GM21515 (cell line): ENCODE measurements around the gene CXCR6.

Source experiments
- ATAC-seq: cut with Tn5 transposase; IDR thresholded peaks from one replicate; pipeline ENCODE4 v1.9.1; 2021; ENCODE audit not compliant: unreplicated experiment

Gene CXCR6

DNA sequence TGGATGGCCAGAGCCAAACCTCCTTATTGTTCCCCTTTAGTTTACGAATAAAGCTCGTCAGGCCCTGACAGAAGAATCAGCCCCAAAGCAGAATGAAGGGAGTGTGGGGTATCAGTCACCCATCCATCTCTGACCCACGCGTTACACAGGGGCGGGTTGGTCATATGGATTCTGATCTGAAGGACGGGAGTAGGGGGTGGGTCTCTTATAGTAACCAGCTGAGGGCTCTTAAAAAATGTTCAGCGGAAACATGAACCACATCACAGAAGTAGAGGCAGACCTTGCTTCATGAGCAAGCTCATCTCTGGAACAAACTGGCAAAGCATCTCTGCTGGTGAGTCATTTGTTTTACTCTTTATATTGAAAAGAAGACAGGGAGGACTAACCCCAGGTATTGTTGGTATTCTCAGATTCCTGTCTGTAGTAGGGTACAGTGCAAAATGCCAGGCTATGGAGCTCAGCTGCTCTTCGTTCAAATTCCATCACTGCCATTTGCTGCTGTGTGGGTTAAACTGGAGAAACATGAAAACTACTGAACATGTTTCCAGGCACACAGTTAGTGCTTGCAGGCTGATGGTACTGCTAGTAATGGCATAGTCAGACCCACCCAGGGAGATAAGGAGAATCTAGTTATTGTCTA lies at the start of gene CXCR6:
CXCR6 (plus strand) TSS at position 258 of the 640 bp plus-strand sequence. CDS start 3,018 bp downstream, outside the sequence.
- ATAC-seq, result no peak

DNA sequence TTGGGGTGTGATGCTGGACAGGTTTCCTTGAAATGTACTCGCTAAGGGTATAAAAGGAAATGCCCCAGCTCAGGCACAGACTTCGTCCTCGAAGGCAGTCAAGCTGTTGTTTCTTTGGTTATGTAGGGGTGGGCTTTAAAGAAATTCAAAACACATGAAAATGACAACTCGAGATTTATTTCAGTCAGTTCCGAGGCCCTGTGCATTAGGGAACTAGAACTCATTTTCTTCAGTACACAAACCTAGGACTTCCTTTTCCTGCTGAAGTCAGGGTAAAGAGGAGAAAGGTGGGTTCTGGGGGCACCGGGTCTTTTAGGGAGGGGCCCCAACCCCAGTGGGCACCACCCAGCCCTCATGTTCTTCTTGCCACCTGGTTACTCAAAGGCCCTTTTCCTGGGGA lies 49.2 kb upstream of the CXCR6 start:
- ATAC-seq, result no peak

DNA sequence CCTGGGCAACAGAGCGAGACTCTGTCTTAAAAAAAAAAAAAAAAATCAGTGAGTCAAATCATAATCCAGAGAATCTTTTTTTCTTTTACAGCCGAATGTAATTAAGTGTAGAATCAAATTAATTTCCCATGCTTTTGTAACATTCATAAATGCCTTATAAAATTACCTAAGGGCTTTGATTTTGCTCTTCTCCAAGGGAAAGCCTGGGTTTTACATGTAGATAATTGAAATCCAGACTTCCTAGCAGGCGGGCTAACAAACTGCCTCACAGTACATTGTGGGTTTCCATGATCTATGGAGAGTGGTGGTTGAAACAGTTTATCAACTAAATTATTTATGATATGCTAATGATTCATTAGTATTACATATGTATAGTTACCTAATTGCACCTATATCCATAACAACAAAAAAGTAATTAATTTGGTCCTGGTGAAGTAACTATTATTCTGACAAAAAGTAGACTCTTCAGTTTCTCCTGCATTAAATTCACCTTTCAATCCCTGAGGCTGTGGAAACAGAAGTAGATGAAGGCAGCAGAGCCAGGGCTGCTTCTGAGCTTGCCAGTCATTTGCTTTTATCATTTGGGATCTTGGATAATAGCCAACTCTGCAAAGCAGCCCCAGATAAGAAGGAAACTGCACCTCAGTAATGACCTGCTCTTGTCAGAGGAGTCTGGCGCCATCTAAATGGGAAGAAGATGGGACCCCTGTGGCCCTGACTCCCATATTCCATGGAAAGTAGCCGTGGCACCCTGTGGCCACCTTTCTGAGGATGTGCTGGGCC lies 47.4 kb upstream of the CXCR6 start:
- ATAC-seq, result no peak

DNA sequence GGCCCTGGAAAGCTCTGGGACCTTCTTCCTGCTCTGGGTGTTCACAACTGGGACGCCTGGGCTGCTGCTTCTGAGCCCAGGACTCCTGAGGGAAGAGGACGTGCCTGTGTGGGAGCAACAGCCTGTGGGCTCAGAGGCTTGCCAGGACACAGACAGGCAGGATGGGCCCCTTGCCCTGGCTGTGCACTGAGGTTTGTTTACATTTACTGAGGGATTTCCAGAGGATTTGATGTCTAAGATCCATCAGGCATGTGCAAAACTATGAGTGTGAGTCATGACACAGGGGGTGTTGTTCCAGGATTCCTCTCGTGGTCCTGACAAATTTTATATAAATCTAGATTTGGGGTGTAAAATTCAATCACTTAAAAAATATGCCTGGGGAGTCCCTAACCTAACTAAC lies 46.3 kb upstream of the CXCR6 start:
- ATAC-seq, result no peak

DNA sequence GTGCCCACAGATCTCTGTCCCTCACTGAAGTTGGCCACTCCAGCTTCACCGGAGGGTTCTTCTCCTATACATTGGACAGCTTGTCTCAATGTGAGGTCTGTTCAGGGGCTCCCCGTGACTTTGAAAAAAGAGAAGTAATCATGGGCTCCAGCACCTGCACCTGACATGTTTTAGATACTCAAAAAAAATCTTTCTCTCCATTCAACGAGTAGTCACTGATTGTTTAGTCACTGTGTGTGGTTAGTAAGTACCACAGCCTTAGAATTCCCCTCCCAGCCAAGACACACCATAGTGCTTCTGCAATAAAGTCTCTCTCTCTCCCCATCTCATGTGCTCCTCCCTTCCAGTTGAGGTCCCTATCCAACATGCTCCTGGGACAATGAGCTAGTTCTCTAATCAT lies 38.3 kb upstream of the CXCR6 start:
- ATAC-seq, result peak; percentile 48

DNA sequence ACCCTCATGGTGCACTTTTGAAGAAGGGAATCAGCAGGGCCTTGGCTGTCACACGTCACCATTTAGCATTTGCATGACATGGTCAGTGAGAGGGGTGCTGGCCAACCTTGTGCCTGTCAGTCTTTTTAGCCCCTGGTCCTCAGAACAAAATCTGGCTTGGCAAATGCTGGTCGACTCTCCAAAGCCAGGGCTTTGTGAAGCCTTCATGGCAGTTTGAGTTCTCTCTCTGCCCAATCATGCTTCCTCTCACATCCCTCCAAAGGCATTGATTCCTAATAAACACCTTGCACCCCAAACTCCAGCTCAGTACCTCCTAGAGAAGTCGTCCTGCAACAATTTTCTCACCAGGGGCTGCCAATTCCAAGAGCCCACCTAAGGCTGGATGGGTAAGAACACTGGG lies 37.5 kb upstream of the CXCR6 start:
- no peak for ATAC-seq

DNA sequence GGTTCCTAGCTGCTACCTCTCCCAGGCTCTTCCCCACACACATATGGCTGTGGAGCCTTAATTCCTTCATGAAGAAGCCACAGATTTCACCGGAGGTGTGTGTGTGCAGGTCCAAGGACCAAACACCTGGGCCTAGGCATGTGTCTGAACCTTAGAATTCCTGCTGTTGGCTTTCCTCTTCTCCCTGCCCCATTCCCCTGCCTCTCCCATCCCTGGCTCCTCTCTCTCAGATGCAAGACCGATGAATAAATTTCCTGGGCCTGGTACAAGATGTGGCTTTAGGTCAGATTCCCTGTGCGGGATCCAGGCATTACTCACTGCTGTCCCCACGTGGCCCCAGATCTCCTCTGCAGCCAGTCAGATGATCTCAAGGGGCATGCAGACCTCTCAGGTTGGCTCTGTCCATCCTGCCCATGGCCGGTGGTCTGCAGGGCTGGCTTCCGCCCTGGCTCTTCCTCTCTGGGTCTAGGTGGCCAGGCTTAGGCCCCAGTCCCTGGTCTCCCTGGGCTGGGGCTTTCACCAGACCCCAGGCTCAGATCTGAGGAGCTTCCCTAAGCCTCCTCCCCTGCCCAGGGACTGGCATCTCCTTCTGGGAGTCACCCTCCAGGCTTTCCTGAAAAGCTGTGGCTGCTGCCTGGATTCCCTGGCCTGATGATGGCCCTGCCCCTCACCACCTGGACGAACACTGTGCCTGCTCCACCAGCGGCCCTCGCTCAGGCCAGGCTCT lies 36.4 kb upstream of the CXCR6 start:
- no peak for ATAC-seq

DNA sequence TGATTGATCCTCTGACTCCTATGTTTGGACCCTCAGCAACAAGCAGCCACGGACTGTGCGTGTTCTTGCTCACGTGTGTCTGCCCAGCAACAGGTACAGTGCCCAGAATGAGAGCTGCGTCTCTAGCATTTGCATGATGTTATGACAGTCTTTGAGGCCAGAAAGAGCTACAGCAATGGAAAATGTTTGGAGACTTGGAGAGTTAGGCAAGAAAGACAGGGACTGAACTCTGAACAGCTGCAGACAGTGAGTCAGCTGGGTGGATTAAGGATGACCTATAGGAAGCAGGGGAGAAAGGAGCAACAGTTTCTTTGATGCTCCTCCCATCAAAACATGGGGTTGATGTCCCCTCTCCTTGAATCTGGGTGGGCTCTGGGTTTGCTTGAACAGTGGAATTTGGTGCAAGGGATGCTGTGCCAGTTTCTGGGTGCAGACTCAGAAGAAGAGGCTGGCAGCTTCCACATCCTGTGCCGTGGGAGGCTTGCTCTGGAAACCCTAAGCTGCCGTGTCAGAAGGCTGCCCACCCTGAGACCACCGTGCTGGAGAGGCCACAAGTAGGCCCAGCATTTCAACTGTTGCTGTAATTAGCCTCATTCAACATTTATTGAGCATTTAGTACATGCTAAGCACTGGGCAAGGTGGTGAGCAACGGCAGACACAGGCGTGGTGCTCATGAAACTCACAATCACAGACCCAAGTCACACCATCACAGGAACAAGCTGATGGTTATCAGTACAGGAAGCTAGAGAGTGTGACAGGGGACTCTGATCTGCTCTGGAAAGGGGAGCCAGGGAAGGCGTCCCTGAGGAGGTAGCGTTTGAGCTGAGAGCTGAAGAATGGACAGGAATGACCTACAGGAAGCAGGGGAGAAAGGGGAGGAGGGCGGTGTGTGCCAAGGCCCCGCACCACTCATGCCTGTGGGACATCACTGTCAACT lies 35.2 kb upstream of the CXCR6 start:
- no peak for ATAC-seq

DNA sequence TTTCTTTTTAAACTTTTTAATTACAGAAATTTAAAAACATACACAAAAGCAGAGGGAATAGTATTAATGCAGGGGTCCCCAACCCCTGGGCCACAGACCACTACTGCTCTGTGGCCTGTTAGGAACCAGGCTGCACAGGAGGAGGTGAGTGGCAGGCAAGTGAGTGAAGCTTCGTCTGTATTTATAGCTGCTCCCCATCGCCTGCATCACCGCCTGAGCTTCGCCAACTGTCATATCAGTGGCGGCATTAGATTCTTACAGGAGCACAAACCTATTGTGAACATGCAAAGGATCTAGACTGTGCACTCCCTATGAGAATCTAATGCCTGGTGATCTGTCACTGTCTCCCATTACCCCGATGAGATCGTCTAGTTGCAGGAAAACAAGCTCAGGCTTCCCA lies 34.5 kb upstream of the CXCR6 start:
- ATAC-seq, result no peak

DNA sequence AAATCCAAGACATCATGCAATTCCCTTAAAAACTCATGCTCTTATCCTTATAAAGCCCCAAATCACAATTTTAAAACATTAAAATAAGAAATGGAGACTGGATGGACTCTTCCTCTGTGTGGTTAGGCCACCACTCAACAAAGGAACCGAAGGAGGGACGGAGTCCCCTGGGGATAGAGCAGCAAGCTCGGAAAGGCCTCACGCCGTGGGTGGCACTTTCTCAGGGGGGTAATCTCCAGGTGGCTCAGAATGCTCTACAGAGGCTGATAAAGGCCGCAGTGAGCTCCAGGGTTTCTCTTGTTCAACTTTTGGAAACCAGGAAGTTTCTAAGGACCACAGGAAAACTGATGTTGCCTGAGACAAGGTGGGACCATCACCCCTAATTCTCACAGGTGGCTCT lies 33.7 kb upstream of the CXCR6 start:
- no peak for ATAC-seq

DNA sequence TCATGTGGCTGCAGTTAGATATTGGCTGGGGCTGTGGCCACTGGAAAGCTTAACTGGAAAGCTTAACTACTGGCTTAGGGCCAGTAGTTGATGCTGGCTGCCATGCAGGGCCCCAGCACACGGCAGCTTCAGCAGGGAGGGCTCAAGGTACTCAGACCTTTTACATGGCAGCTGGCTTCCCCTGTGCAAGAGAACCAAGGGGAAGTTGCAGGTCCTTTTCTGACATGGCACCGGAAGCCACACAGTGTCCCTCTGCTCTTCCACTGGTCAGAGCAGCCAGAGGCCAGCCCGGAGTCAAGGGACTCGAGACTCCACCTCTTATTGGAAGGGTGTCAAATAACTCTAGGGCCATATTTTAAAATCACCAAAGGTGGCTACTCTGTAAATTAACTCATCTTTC lies 32.4 kb upstream of the CXCR6 start:
- no peak for ATAC-seq

DNA sequence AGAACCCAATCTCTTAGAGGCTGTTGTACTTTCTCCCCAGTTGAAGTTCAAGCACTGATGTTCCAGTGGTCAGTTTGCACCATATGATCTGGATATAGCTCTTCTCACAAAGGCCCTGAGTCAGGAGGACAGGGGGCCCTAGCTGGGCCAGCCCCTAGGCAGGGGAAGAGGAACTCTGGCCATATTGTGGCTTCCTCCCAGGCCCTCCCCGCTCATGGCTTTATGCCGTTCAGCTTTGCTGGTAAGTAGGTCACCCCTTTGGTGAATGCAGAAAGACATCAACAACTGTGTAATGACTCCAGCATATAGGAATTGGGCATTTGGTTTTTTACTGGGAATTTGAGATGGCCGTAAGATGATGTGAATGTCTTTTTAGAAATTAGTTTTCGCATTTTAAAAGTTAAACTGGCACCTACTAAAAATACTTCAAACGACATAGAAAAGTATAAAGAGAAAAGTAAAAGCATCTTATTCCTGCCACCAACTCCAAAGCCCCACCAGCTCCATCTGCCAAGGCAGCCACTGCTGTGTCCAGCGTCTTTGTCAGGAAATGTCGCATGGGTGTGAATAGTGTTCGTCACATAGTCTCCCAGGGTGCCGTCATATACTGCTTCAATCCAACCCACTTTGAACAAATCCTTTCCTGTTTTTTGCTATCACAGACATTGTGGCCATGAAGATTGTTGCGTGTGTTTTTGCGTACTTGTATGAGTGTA lies 31.6 kb upstream of the CXCR6 start:
- ATAC-seq, result no peak

DNA sequence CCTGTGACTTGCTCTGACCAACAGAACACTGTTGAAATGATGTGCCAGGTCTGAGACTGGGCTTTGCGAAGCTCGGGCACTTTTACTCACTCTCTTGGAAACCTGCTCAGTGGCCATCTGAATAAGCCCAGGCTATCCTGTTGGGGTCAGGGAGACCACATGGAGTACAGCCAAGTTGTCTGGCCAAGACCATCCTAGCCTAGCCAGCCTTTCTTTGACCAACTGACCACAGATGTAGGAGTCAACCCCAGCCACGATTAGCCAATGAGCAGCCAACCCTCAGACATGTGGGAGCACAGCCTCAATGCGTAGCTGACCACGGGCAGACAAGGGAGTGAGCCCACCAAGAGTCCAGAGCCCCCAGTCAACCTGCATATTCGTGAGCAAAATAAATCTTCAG lies 30.8 kb upstream of the CXCR6 start:
- ATAC-seq, result no peak

DNA sequence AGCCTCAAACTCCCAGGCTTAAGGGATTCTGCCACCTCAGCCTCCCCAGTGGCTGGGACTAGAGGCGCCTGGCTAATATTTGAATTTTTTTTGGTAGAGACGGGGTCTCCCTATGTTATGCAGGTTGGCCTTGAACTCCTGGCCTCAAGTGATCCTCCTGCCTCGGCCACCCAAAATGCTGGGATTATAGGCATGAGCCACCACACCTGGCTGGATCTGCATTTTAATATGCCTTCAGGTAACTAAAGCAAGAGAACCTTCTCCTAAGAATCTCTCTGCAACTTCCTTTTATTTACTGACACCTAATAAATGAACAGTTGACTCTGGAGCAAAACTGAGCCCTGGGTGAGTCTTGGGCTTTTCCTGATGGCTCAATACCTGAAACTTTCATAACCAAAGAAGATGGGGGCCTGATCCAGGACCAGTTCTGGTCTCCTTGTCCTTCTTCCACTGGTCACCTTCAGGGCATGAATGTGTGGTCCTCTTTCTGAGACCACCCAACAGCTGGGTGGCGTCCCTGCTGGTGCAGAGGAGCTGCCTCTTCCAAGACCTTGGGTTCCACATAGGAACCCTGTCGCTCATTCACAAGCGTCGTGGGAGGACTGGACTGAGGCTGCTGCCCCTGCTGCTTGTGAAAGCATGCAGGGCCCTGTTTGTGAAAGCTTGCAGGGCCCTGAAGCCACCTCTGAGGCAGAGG lies 28.8 kb upstream of the CXCR6 start:
- no peak for ATAC-seq

DNA sequence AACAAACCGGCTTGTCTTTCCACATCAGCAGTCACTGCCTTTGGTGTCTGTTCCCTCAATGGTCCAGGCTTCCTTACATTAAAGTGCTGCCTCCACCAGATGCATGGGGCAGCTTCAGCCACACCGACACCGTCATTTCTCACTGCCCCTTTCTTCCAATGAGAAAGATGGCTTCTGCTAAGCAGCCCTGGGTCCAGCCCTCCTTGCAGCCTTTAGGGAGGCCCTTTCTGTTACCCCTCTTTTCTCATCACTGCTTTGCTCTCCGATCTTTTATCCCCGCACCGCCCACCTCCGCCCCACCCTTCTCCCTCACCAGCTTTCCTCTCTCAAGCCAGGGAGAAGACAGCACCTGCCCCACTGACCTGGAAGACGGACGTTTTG lies 28.2 kb upstream of the CXCR6 start:
- ATAC-seq, result no peak

DNA sequence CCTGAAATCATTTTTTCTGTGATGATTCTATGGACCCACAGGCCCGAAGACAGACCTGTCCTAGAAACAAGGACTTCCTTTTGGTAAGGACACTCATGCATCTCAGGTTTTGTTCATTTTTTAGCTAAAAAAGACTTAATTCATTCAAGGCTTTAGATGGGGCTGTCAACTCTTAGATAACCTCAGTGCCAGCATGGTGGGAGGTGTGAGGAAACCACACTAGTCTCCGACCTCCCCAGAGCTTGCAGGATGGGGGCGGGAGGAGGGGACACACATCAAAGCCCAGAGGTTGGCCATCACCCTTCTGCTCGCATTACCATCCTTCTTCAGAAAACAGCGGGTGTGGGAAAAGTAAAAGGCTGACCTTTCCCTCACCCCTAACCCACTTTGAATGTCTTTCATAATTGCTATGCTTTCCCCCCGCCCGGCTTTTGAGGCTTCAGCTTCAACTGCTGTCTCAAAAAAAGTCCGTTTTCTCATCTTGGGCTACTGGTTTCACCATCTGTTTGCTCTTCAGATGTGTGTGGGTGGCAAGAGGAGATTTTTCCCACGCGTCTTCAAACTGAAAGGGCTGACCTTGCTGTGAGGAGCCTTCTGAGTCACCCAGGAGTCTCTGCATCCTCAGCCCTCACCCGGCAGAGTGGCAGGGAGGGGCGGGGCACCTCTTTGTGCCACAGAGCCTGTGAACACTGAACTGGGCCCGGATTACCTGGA lies 27.6 kb upstream of the CXCR6 start:
- ATAC-seq, result peak; percentile 68

DNA sequence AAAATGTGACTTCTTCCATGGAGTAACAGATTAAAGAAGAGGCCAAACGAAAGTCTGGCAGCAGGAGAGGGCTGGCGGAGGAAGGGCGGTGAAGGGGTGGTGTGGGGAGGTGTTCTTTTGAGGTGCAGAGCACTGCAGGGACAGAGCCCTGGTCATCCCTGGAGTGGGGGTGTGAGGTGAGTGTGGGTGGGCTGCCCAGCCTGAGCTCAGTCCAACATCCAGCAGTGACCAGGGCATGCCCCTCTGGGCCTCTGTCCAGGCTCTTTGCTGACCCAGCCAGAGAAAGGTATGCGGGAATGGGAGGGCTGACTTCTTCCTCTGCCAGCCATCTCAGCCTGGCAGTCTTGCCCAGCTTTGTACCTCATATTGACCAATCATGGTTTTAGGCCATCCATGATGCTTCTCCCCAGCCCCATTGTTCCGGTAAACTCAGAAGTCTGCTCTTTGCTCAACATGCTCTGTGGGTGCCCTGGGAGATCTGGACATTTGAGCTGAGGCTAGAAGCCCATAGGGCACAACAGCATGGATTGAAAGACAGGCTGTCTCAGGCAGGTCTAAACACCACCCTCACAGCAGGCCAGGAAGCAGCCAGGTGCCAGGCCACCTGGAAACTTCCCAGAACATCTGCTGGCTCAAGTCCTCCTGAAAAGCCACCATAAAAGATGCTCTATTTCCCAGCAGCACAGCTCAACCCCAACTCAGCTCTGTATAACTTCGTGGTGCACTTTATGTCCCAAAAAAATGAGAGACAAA lies 25.9 kb upstream of the CXCR6 start:
- no peak for ATAC-seq
